GM18870 (cell line): Measurements from ENCODE around the gene CFAP97.
"Not testable (repeated sequence)": the region's sequence is repeated elsewhere in the genome, so short reads cannot be mapped to it uniquely, and the experiment has no call there.

ENCODE experiments used
- ATAC-seq: cut with Tn5 transposase; IDR thresholded peaks from one replicate; pipeline ENCODE4 v1.9.1; 2021; ENCODE audit warnings: moderate library complexity; ENCODE audit not compliant: unreplicated experiment

CFAP97 gene

DNA sequence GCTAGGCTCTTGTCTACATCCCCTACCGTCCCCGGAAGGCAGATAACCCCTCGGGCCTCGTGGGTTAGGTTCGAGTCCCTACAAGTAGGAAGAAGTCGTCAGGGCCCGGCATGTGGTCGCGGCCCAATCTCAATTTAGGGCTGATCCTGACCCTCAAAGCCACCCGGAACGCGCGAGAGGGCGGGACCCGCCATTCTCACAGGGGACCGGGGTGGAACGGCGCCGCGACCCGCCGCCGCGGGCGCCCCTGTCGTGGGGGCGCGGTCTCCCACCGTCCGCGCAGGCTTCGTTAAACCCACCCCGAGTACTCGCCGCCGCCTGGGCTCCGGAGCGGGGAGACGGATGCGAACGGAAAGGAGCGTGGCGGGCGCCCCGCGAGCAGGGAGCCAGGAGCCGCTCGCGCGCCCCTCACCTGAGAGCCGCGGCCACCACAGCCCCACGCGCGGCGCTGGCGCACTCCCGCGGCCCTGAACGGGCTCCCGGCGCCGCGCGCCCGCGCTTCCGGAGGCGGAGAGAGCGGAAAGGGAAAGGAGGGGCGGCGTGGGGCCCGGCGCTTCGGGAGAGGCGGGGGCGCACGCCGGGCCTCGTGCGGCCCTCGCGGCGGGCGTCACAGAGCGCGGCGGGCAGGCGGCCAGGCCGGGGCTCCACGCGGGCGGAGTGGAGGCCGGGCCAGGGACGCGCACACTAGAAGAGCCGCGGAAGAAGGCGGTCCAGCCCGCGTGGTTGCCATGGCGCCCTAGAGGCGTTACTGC lies at the start of gene CFAP97:
Gene CFAP97, minus strand, starts transcription at position 515 of the 752 bp plus-strand sequence. CDS start 12,804 bp downstream, outside the sequence.
- ATAC-seq, result peak; percentile 37

DNA sequence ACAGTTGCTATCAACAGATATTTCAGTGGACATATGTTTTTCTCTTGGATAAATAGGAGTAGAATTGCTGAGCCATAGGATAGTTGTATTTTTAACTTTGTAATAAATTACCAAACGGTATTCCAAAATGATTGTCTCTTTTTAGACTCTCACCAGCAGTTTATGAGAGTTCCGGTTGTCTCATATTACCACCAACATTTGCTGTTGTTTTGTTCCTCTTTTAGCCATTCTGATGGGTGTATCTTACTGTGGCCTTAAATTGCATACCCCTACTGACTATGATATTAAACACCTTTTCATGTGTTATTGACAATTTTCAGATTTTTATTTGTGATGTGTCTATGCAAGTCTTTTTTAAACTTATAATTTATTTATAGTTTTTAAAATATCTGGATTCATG lies 45.3 kb upstream of the CFAP97 start:
- ATAC-seq, result no peak

DNA sequence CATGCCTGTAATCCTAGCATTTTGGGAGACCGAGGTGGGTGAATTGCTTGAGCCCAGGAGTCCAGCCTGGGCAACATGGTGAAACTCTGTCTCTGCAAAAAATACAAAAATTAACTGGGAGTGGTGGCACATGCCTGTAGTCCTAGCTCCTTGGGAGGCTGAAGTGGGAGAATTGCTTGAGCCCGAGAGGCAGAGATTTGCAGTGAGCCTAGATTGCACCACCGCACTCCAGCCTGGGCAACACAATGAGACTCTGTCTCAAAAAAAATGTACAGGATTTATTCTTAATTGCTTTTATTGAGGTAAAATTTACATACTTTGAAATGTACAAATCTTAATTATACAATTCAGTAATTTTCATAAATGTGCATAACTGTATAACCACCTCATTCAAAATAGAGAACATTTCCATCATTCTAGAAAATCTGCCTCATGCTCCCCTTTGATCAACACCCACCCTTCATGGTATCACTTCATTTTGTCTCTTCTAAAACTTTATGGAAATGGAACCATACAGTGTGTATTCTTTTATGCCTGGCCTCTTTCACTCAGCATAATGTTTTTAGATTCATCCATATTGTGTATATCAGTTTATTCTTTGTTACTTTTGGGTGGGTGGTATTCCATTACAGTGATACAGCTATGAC lies 44.7 kb upstream of the CFAP97 start:
- no peak for ATAC-seq

DNA sequence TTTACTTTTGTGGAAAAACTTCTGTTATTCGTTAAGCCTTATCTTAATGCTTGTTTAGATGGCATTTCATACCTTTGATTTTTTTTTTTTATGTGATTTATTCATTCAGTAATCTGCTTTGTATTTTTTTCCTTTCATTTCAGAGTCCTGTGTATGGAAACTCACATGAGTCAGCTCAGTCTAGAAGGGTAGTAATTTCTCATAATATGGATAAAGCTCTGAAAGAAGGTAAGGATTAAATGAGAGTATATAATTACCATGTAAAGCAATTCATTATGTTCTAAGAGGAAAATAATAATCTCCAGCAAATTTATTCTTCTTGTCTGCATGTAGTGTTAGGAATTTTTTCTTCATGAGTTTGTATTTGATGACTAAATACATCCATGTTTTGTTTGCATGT lies 43.4 kb upstream of the CFAP97 start:
- no peak for ATAC-seq

DNA sequence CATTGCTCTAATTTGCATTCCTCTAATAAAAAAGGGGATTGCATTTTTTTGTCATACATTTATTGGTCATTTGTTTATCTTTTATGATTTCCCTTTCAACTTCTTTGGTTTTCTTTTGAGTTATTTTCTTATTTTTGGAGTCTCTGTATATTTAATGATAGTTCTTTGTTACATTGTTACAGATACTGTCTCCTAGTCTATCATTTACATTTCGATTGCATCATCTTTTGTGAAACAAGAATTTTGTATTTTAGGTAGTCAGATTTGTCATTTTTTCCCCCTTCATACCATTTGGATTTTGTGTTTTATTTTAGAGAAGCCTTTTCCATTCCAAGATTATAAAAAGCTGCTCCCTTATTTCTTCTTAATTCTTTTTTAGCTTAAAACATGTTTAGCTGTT lies 42.7 kb upstream of the CFAP97 start:
- no peak for ATAC-seq

DNA sequence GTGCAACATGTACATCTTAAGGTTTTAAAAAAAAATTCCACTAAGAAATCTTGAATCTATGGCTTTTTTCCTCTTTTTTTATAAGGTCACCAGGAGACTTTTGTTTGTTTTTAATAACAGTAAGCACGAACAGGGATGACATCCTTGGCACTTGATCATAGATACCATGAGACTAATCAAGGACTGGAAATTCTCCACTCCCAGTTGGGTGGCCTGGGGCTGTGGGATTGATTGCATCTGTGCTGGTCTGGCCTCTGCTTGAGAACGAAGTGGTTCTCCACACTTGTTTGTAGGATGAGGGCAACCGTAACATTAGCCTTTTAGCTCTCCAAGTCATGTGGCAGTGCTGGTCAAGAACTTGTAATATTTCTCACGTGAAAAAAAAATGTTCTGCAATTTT lies 41.0 kb upstream of the CFAP97 start:
- no peak for ATAC-seq

DNA sequence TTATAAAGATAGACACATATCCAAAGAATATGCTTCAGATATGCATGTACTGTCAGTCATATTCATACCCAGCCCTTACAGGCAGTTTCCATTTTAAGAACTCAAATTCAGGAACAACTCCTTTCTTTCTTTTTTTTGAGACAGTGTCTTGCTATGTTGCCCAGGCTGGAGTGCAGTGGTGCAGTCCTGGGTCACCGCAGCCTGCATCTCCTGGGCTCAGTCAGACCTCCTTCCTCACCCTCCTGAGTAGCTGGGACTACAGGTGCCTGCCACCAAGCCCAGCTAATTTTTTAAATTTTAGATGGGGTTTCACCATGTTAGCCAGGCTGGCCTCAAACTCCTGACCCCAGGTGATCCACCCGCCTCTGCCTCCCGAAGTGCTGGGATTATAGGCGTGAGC lies 40.1 kb upstream of the CFAP97 start:
- no peak for ATAC-seq

DNA sequence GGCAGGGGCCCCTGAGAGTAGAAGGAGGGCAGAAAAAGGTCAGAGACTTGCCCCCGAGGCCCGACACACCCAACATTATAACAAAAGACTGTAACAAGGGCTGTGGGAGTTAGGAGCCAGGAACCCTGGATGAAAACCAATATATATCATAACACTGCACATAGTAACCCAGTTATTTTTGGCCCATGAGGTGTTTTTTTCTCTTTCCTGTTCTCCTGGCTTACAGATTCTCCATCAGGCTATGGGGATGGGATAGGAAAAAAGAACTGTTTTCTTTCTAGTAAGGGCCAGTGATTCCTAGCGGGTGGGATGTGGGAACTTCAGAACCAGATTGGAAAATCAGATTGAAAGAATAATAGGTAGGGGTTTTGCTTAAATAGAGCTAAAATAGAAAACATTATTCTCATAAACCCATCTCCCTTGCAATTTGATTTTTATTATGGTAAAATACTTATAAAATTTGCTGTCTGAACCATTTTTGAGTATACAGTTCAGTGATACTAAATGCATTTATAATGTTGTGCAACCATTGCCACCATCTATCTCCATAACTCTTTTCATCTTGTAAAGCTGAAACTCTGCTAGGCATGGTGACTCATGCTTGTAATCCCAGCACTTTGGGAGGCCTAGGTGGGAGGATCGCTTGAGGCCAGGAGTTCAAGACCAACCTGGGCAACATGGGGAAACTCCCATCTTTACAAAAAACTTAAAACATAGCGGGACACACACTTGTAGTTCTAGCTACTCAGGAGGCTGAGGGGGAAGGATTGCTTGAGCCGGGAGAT lies 39.1 kb upstream of the CFAP97 start:
- no peak for ATAC-seq

DNA sequence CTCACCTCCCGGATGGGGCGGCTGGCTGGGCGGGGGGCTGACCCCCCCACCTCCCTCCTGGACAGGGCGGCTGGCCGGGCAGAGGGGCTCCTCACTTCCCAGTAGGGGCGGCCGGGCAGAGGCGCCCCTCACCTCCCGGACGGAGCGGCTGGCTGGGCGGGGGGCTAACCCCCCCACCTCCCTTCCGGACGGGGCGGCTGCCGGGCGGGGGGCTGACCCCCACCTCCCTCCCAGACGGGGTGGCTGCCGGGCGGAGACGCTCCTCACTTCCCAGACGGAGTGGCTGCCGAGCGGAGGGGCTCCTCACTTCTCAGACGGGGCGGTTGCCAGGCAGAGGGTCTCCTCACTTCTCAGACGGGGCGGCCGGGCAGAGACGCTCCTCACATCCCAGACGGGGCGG lies 36.7 kb upstream of the CFAP97 start:
- not testable (repeated sequence) for ATAC-seq

DNA sequence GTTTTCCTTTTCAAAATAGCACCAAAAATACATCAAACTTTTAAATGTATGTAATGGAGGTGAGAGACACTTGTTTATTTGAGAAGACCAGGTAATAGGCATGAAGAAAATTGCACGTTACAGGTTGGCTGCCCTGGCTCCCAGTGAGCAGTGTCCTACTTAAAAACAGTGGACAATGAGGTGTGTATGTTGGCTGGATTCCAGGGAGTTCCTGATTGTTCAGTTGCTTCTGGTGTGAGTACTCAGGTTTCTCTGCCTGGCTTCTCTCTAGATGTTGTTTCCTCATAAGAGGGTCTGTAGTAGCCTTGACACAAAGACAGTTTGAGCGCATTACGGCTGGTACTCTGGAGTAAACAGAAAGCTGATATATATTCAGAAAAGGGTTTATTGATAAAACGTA lies 35.0 kb upstream of the CFAP97 start:
- no peak for ATAC-seq

DNA sequence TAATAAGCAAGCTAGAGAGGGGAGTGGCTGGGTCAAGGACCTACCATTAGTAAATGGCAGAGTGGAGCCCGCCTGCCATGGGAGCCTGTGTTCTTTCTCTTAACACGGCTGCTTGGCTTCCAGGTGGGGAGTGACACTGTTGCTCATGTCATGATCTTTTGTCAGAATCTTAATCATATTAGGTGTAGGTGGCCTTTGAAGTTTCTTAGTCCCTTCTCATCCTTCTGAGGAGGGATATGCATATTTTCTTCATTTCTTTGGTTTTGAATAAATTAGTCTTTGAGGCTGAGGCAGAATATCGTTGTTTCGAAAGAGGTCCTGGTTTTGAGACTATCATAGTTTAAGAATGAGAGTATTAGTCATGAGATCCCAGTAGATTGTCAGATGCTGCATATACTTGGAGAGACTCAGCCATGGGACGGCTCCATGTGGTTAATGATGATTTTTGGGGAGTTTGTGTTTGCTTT lies 34.4 kb upstream of the CFAP97 start:
- ATAC-seq, result no peak

DNA sequence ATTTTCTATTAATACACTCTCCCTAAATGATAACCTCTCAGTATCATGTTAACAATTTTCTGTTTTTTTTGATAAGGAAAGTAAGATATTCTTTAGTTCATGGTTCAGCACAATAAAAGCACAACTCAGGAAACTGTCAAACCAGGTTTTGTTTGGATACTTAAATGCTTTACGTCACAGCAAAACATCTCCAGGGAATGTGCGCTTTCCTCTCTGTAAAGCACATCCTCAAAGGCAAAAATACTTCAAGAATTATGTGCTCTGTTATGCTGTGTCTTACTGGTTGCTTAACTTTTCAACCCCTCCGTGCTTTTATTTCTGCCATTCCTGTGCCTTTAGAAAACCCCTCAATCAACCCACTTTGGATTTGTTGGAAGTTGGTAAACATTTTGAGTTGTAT lies 33.4 kb upstream of the CFAP97 start:
- ATAC-seq, result no peak

DNA sequence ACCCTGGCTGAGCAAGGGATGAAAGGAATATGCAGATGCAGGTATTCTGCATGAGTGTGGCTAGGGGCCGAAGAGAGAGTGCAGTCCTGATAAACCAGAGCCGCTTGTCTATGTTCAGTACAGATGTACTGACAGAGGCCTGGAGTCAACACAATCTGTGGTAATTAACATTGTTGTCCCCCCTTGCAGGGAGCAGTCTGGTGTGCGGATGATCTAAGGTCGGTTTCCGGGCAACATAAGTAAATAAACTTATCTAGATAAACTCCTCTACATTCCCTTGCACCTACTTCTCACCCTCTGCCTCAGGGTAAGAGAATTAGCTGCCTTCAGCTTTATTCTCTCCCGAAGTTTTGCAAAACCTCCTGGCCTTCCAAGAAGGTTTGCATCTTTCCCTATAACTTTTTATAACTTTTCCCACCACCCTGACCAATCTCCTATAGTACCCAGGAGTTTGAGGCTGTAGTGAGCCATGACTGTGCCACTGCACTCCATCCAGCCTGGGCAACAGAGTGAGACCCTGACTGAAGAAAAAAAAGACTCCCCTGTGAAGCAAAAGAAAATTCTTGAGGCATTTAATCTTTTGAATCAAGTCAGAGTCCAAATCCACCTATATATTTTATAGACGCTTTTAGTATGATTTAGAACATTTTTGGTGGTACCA lies 32.2 kb upstream of the CFAP97 start:
- no peak for ATAC-seq

DNA sequence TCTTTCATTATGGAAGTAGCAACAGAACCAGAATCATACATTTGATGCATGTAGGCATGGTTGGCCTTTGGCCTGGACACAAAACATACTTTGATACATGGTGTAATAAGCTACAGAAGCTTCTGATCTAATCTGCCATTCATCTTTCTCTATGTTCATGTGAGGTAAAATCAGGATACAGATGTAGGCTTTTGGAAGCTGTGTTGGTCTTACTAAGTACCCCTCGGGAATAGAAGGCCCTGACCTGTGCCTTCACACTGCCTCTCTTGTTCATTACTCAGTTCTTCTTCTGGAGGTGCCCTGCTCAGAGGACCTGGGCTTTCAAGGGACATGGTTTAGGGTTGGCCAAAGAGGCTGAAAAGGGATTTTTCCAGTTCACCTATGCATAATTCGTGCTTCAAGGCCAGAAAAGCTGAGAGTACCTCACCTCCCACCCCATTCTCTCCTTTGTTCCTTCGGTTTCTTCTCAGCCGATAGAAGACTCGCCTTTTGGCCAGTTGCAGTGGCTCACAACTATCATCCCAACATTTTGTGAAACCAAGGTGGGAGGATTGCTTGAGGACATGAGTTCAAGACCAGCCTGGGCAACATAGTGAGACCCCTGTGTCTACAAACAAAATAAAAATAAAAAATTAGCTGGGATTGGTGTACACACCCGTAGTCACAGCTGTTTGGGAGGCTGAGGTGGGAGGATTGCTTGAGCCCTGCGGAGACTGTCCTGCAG lies 31.5 kb upstream of the CFAP97 start:
- ATAC-seq, result no peak

DNA sequence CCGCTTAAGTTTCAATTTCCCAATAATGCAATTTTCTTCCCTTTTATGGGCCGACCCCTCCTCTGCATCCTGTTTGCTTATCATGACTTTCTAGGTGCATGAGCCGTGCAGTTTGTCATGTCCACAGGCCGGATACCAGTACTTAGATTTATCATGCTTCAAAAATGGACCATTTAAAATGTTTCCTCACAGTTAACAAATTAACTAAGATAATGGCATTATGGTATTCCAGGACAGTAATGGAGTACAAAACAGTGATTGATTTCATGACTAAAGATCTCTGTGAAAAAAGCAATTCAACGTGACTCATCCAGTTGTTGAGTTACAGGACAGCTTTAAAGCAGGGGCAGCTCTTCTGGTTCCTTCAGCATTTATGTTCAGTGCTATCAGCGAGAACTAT lies 28.6 kb upstream of the CFAP97 start:
- ATAC-seq, result no peak

DNA sequence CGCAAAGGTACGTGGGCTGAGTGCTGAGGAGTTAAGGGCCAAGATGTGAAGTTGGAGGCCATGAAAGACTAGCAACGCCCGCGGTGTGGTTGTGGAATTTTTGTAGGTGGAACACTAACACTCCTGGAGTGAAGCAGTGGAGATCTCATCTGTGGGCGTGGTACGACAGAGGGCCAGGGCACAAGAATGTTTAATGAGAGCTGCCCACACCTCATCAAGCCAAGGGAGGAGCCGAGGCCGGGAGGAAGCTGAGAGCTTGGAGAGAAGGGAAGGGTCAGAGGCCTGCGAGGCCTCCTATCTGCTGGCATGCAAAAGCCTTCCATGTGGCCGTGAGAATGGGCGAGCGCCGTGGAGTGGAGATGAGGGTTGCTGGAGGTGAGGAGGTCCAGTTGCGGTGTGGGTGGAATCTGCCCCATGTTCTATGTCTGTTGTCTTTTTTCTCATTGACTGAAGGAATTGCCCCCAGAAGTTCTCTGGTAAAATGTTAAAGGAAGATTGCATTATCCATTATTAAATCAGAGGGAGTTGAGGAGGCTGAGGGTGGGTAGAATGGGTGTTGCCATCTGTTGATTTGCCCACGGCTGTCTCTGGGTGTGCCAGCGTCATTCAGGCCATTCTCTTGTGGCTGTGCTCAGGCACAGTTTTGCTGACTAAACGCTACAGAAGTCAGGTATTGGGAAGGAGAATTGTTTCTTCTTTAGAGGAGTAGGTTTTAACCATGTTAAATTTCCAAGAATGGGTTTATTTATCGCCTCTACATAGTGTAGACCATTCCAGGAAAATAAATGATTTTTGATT lies 25.4 kb upstream of the CFAP97 start:
- ATAC-seq, result no peak

DNA sequence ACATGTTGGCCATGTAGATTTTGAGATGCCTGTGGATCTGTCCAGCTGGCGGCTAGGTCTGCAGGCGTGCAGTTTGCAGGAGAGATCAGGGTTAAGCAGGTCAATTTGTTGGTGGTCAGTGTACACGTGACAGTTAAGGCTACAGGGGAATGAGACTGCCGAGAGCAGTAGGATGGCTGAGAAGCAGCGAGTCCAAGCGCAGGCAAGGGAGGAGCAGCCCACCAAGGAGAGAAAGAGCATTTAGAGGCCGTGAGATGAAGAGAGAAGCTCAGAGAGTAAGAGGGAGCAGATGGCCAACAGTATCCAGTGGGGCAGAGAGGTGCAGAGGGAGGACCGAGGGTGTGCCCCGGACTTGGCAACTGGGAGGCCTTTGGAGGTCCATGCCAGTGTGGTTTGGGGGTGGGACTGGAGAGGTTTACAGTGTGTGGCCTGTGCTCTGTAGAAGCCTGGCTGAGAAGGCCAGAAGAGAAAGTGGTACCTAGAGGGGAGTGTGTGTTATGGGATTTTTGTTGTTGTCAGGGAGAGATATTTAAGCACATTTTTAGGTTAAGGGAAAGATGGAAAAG lies 24.0 kb upstream of the CFAP97 start:
- ATAC-seq, result no peak

DNA sequence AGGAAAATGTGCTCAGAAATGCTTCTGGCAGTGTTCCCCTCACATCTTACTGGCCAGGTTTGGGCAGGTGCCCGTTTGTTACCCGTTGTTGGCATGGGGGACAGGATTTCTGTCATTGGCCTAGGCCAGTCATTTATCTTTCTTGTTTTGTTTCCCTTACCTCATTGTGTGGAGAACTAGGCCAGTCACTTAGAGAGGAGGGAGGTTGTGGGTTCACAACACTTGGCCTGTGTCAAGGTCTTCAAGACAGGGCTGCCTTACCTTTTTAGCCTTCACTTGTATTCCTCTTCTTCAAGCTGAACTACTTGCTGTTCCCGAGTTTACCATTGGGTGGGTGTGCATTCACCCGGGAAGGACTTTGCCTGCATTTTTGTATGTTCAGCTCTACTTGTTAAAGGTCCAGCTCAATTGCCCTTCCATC lies 23.3 kb upstream of the CFAP97 start:
- ATAC-seq, result no peak

DNA sequence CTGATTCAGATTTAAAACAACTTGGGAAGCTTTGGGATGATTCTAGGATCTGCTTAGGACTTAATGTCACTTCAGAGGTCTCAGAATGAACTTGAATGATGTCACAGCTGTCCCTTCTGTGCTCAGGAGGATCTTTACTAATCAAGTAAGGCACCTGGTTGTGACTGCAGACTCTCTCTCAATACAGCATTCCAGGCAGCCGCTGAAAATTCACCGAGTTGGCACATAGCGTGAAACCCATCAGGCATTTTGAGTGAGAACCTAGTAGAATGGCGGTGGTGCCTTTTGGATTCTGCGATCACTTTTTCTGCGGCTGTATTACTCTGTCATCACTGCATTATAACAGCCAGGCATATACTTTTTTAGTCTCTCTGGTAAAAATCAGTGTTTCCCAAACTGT lies 22.1 kb upstream of the CFAP97 start:
- ATAC-seq, result no peak
